Measurements from ENCODE around the gene SPRY1. TPM values are rescaled to one million over a fixed set of nuclear protein-coding genes. Genes with fewer than 3 reads are reported as not detected.

The SPRY1 gene
- total RNA-seq, 1 experiment from 2014 or later = 76.3 TPM

DNA sequence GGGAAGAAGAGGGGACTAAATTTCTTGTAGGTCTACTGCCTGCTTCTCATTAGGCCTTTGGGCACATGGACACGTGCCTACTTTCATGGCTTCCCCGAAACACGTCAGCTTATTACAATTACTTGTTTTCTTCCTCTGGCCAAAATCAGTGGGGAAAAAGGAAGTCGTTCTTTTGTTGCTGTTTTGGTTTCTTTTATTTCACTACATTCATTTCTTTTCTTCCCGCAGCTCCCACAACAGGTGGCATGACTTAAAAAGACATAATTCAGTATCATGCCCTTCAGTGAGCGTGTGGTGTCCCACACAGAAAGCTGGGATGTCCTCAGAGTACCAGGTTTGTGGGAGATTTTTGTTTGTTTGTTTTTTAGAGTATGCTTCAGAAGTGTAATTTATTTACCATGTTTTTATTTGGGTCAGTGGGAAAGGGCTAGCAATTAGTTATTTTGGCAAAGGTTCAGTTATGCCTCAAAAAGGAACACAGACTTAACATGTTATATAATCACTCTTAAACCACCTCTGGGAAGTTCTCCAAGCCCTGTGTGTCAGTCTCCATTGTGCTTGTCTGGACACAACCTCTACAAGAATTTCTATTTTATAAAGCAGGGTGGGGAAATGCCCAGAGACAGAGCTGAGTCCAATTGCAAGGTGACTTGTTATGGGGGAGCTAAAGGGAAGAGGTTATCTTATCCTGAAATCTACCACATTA is 44.2 kb upstream of the SPRY1 start:
- no peak for DNase-seq

More for the DNA sequence above, 44.2 kb upstream of the SPRY1 start:
- no peak overlapping the region for H3K18ac ChIP-seq (ENCODE audit: insufficient read length, low read depth, low read length)
- WGBS (ENCODE audit: extremely low coverage, insufficient read length, low lambda C conversion rate) = no CpG with 5 or more reads among the region's 6 CpGs
- H3K27ac ChIP-seq (ENCODE audit: insufficient read length, low read depth, low read length) = no peak overlapping the region
- H3T11ph ChIP-seq (ENCODE audit: low read length) = no peak overlapping the region
- no peak overlapping the region for H3K4me2 ChIP-seq (ENCODE audit: insufficient read depth, insufficient read length, low read length)
- Mint-ChIP-seq H3K27ac (no peak overlapping the region; a peak in 2 of 7 replicates), H3K36me3 (ENCODE audit: insufficient read depth in 1 of 3, low read depth in 3 of 3) (no peaks in the 10 kb centered on the region; a peak in 2 of 7 replicates), H3K27me3 (ENCODE audit: low read depth) (no peaks in the 10 kb centered on the region), H3K4me1 (peaks cover 20 to 22% of the 10 kb centered on the region in 2 experiments), H3K9me3 (no peaks in the 10 kb centered on the region; a peak in 1 of 5 replicates), H3K4me3 (no peak overlapping the region)
- no peaks in the 10 kb centered on the region for H3K27me3 ChIP-seq (ENCODE audit: insufficient read depth, low read length)
- no peak overlapping the region for H2AK5ac ChIP-seq (ENCODE audit: insufficient read length, low read length)
- no peak overlapping the region for H2AFZ ChIP-seq (ENCODE audit: low read length)
- H2BK12ac ChIP-seq (ENCODE audit: insufficient read length, low read depth, low read length) = no peak overlapping the region
- H3K9ac ChIP-seq (ENCODE audit: extremely low read depth, insufficient read length, low read length) = no peak overlapping the region
- H3K4ac ChIP-seq (ENCODE audit: low read depth, low read length) = no peak overlapping the region
- no peaks in the 10 kb centered on the region for H3K9me3 ChIP-seq (ENCODE audit: control insufficient read depth, low read depth, low read length)
- no peak overlapping the region for H2BK15ac ChIP-seq (ENCODE audit: low read depth, low read length)
- no peak overlapping the region for H2BK120ac ChIP-seq (ENCODE audit: low read depth, low read length, poor library complexity, severe bottlenecking)
- no peak overlapping the region for H2BK20ac ChIP-seq (ENCODE audit: low read depth, low read length, poor library complexity, severe bottlenecking)
- no peak overlapping the region for H4K5ac ChIP-seq (ENCODE audit: insufficient read length, low read depth, low read length)
- H3K79me2 ChIP-seq (ENCODE audit: insufficient read depth, low read length) = no peaks in the 10 kb centered on the region
- no peak overlapping the region for H3K23ac ChIP-seq (ENCODE audit: insufficient read length, low read depth, low read length)
- no peaks in the 10 kb centered on the region for H3K23me2 ChIP-seq (ENCODE audit: insufficient read length, low read depth, low read length, poor library complexity, severe bottlenecking)
- H3K4me1 ChIP-seq (ENCODE audit: insufficient read depth, low read length) = no peaks in the 10 kb centered on the region
- no peak overlapping the region for H3K56ac ChIP-seq (ENCODE audit: insufficient read length, low read depth, low read length)
- H3K79me1 ChIP-seq (ENCODE audit: insufficient read depth, low read depth, low read length, poor library complexity, severe bottlenecking) = no peaks in the 10 kb centered on the region
- TF ChIP-seq, protein P1, sequence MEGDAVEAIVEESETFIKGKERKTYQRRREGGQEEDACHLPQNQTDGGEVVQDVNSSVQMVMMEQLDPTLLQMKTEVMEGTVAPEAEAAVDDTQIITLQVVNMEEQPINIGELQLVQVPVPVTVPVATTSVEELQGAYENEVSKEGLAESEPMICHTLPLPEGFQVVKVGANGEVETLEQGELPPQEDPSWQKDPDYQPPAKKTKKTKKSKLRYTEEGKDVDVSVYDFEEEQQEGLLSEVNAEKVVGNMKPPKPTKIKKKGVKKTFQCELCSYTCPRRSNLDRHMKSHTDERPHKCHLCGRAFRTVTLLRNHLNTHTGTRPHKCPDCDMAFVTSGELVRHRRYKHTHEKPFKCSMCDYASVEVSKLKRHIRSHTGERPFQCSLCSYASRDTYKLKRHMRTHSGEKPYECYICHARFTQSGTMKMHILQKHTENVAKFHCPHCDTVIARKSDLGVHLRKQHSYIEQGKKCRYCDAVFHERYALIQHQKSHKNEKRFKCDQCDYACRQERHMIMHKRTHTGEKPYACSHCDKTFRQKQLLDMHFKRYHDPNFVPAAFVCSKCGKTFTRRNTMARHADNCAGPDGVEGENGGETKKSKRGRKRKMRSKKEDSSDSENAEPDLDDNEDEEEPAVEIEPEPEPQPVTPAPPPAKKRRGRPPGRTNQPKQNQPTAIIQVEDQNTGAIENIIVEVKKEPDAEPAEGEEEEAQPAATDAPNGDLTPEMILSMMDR (conservative IDR thresholded peaks at IDR 0.05) = no peak
- no peak overlapping the region for H4K91ac ChIP-seq (ENCODE audit: insufficient read length, low read depth, low read length)
- H4K8ac ChIP-seq (replicated peaks; ENCODE audit: insufficient read length, low read depth, low read length) = no peak overlapping the region
- H3K14ac ChIP-seq (ENCODE audit: insufficient read depth, low read length) = no peak overlapping the region
- H4K20me1 ChIP-seq (ENCODE audit: control insufficient read depth, insufficient read depth, insufficient read length) = no peaks in the 10 kb centered on the region
- H2BK5ac ChIP-seq (ENCODE audit: insufficient read length, low read length) = no peak overlapping the region

Measured in H9 (cell line).